22Rv1 (cell line): ENCODE results near the gene ANXA6.

Experiments used
- CTCF ChIP-seq: fragments of 450-650 bp; IDR thresholded peaks from 2 replicates; pipeline ENCODE4 v1.5.1; 2017; ENCODE audit warnings: mild to moderate bottlenecking
- ZFX ChIP-seq: fragments of 450-650 bp; IDR thresholded peaks from 2 replicates; pipeline ENCODE4 v1.6.1; 2017; ENCODE audit warnings: antibody characterized with exemption, borderline replicate concordance

GRCh38 chr5:151156507-151157420 lies 815 bp downstream of the ANXA6 start:
- TF ChIP-seq CTCF: no peak
- no peak for TF ChIP-seq ZFX
